ENCODE data around the gene HELB. TPM values are rescaled to one million over a fixed set of nuclear protein-coding genes. Genes with fewer than 3 reads are reported as not detected.

The HELB gene
- total and polyA plus RNA-seq, 2 of the 4 experiments (the other 2 are of a cell fraction): 0.72 to 2.9 TPM

DNA sequence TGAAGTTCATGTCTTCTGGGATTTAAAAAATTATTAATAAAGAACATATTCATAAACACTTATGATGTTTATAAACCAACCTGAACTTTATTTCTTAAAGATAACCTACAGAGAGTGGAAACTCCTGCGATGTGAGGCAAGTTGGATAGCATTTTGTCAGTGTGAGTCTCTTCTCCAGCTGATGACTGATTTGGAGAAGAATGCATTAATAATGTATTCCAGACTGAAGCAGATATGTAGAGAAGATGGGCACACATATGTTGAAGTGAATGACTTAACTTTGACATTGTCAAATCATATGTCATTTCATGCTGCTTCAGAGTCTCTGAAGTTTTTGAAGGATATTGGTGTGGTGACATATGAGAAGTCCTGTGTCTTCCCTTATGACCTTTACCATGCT lies 7.3 kb downstream of the HELB start:
- Histone ChIP-seq H3K4ac (ENCODE audit: low read depth, low read length) (no peak overlapping the region), H4K20me1 (ENCODE audit: insufficient read depth, low read length) (no peaks in the 10 kb centered on the region), H3K4me3 (ENCODE audit: insufficient read depth, low read depth, low read length) (no peak overlapping the region), H3K18ac (ENCODE audit: low read depth, low read length) (no peak overlapping the region), H3K79me1 (ENCODE audit: low read depth in 1 of 2, low read length in 2 of 2) (no peaks in the 10 kb centered on the region; a peak in 1 of 4 replicates), H4K8ac (ENCODE audit: low read depth in 2 of 2, low read length in 2 of 2) (no peak overlapping the region), H3K23ac (ENCODE audit: low read depth, low read length) (no peak overlapping the region), H3K4me2 (ENCODE audit: low read depth, low read length) (no peak overlapping the region), H2AK9ac (replicated peaks; ENCODE audit: low read depth, low read length, poor library complexity) (no peak overlapping the region), H3K9me1 (ENCODE audit: insufficient read depth, low read length) (no peaks in the 10 kb centered on the region; the same call in 1 of the 2 replicates), H4K5ac (ENCODE audit: low read depth, low read length) (no peak overlapping the region), H3K9me3 (ENCODE audit: control insufficient read depth, insufficient read depth, low read length) (no peaks in the 10 kb centered on the region), H2BK5ac (ENCODE audit: low read depth, low read length, poor library complexity, severe bottlenecking) (no peak overlapping the region), H3K14ac (replicated peaks; ENCODE audit: low read depth, low read length) (no peak overlapping the region), H3K4me1 (ENCODE audit: control insufficient read depth, insufficient read depth, low read length) (no peaks in the 10 kb centered on the region), H2BK20ac (ENCODE audit: low read depth, low read length) (no peak overlapping the region), H2BK15ac (ENCODE audit: low read depth, low read length) (no peak overlapping the region), H3K27ac (ENCODE audit: insufficient read depth, low read length) (no peak overlapping the region), H4K91ac (ENCODE audit: insufficient read depth, low read depth, low read length) (no peak overlapping the region), H3K9ac (ENCODE audit: low read depth, low read length) (no peak overlapping the region), H3K56ac (ENCODE audit: extremely low read depth, insufficient read depth, low read length) (no peak overlapping the region), H2AFZ (replicated peaks; ENCODE audit: low read length, poor library complexity) (no peak overlapping the region), H2BK120ac (ENCODE audit: low read depth, low read length) (no peak overlapping the region), H2AK5ac (ENCODE audit: low read depth, low read length) (no peak overlapping the region), H3K36me3 (ENCODE audit: control insufficient read depth, insufficient read depth, low read length) (peaks cover 6% of the 10 kb centered on the region), H3K27me3 (ENCODE audit: control insufficient read depth, insufficient read depth, low read length) (no peaks in the 10 kb centered on the region)
- WGBS, 2 experiments (ENCODE audit: extremely low coverage in 2 of 2, insufficient read length in 1 of 2): no CpG with 5 or more reads among the region's 1 CpG
- DNase-seq (no peak), ATAC-seq (ENCODE audit: low read depth) (no peak)
- dilution Hi-C loops (cut with HindIII; ENCODE audit: low sequenced_read_pairs, unreplicated experiment) (no loop called here), in situ Hi-C loops (cut with MboI; ENCODE audit: low sequenced_read_pairs) (no loop called here), intact Hi-C loops (cut with micrococcal nuclease) (loop anchor here (10.0 kb wide), 1 partner anchor 705 kb away; no protein-coding TSS in a partner anchor)
- ChIA-PET POLR2A (ENCODE audit: unreplicated experiment) (no interaction called here), CTCF (no interaction called here)
- no TSS peak for BruUV-seq (replicated peaks)
- TF ChIP-seq MAZ (IDR thresholded peaks at IDR 0.05; ENCODE audit: borderline replicate concordance, low read depth, low read length): no peak
- TF ChIP-seq FOS (IDR thresholded peaks at IDR 0.05; ENCODE audit: low read depth, low read length): no peak
- TF ChIP-seq CTCF (conservative IDR thresholded peaks at IDR 0.05; ENCODE audit: low read depth, low read length): no peak
- TF ChIP-seq MAFK (IDR thresholded peaks at IDR 0.05; ENCODE audit: low read depth, low read length): no peak
- TF ChIP-seq, protein P1, sequence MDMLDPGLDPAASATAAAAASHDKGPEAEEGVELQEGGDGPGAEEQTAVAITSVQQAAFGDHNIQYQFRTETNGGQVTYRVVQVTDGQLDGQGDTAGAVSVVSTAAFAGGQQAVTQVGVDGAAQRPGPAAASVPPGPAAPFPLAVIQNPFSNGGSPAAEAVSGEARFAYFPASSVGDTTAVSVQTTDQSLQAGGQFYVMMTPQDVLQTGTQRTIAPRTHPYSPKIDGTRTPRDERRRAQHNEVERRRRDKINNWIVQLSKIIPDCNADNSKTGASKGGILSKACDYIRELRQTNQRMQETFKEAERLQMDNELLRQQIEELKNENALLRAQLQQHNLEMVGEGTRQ (IDR thresholded peaks at IDR 0.05; ENCODE audit: low read depth, low read length): no peak
